ENCODE measurements around the gene SLC45A1. TPM values are rescaled to one million over a fixed set of nuclear protein-coding genes. Genes with fewer than 3 reads are reported as not detected.
"Not testable (repeated sequence)": the region's sequence is repeated elsewhere in the genome, so short reads cannot be mapped to it uniquely, and the experiment has no call there.

Gene SLC45A1
- total RNA-seq, 1 experiment from 2014 or later: 0.41 TPM

GRCh38 chr1:8276173-8276914, 41.6 kb upstream of the SLC45A1 start:
- no peaks in the 10 kb centered on the region for H3K4me1 ChIP-seq
- no peak overlapping the region for H3K4me3 ChIP-seq (ENCODE audit: low read depth, low read length)
- BruUV-seq (replicated peaks): no TSS peak
- ChIA-PET POLR2A (no interaction called here), CTCF (no interaction called here)
- no peak overlapping the region for H3K4me3 Mint-ChIP-seq (ENCODE audit: unreplicated experiment)
- no peaks in the 10 kb centered on the region for H3K36me3 ChIP-seq (ENCODE audit: control insufficient read depth, insufficient read depth, low read length)
- no peaks in the 10 kb centered on the region for H3K4me1 Mint-ChIP-seq (ENCODE audit: low read depth, unreplicated experiment)
- no peak overlapping the region for H3K27ac Mint-ChIP-seq (ENCODE audit: unreplicated experiment)
- DNase-seq: peak in 1 of 2 experiments; percentile 49
- no peaks in the 10 kb centered on the region for H3K27me3 Mint-ChIP-seq (ENCODE audit: insufficient read depth, unreplicated experiment)
- no peaks in the 10 kb centered on the region for H3K27me3 ChIP-seq (replicated peaks; ENCODE audit: control insufficient read depth, insufficient read depth, low read length)
- no peaks in the 10 kb centered on the region for H3K9me3 ChIP-seq
- TF ChIP-seq CTCF (IDR thresholded peaks at IDR 0.05; ENCODE audit: insufficient read depth in 1 of 2, low read depth in 1 of 2, low read length in 1 of 2, severe bottlenecking in 1 of 2, unreplicated experiment in 1 of 2): no peak
- H3K36me3 Mint-ChIP-seq (ENCODE audit: insufficient read depth, unreplicated experiment): no peaks in the 10 kb centered on the region
- peaks cover 10% of the 10 kb centered on the region for H3K9me3 Mint-ChIP-seq (ENCODE audit: unreplicated experiment)
- intact Hi-C loops (cut with micrococcal nuclease; ENCODE audit: unreplicated experiment): no loop called here

- Histone ChIP-seq H3K9me3 (no peaks in the 10 kb centered on the region), H3K27me3 (replicated peaks; ENCODE audit: control insufficient read depth, insufficient read depth, low read length) (no peaks in the 10 kb centered on the region), H3K4me1 (no peaks in the 10 kb centered on the region), H3K4me3 (ENCODE audit: low read depth, low read length) (no peak overlapping the region), H3K36me3 (ENCODE audit: control insufficient read depth, insufficient read depth, low read length) (no peaks in the 10 kb centered on the region)
- Mint-ChIP-seq H3K36me3 (ENCODE audit: insufficient read depth, unreplicated experiment) (no peaks in the 10 kb centered on the region), H3K27me3 (ENCODE audit: insufficient read depth, unreplicated experiment) (no peaks in the 10 kb centered on the region), H3K27ac (ENCODE audit: unreplicated experiment) (no peak overlapping the region), H3K4me3 (ENCODE audit: unreplicated experiment) (no peak overlapping the region), H3K4me1 (ENCODE audit: low read depth, unreplicated experiment) (no peaks in the 10 kb centered on the region), H3K9me3 (ENCODE audit: unreplicated experiment) (peaks cover 10% of the 10 kb centered on the region)
- no peak for DNase-seq
- ChIA-PET CTCF (no interaction called here), POLR2A (no interaction called here)
- TF ChIP-seq CTCF (IDR thresholded peaks at IDR 0.05; ENCODE audit: insufficient read depth in 1 of 2, low read depth in 1 of 2, low read length in 1 of 2, severe bottlenecking in 1 of 2, unreplicated experiment in 1 of 2): no peak
- BruUV-seq (replicated peaks): no TSS peak
- intact Hi-C loops (cut with micrococcal nuclease; ENCODE audit: unreplicated experiment): no loop called here
These were observed 41.0 kb upstream of the SLC45A1 start for GRCh38 chr1:8276932-8277331.

GRCh38 chr1:8278677-8279076, 39.2 kb upstream of the SLC45A1 start:
- BruUV-seq (replicated peaks); CTCF ChIA-PET; H3K36me3 Mint-ChIP-seq (ENCODE audit: insufficient read depth, unreplicated experiment); DNase-seq; H3K4me3 Mint-ChIP-seq (ENCODE audit: unreplicated experiment); H3K4me3 ChIP-seq (ENCODE audit: low read depth, low read length); H3K36me3 ChIP-seq (ENCODE audit: control insufficient read depth, insufficient read depth, low read length); H3K27me3 Mint-ChIP-seq (ENCODE audit: insufficient read depth, unreplicated experiment); POLR2A ChIA-PET; H3K9me3 ChIP-seq; H3K27ac Mint-ChIP-seq (ENCODE audit: unreplicated experiment); H3K4me1 Mint-ChIP-seq (ENCODE audit: low read depth, unreplicated experiment); H3K27me3 ChIP-seq (replicated peaks; ENCODE audit: control insufficient read depth, insufficient read depth, low read length); H3K4me1 ChIP-seq; H3K9me3 Mint-ChIP-seq (ENCODE audit: unreplicated experiment); intact Hi-C loops (cut with micrococcal nuclease; ENCODE audit: unreplicated experiment): not testable (repeated sequence)

Data from Caco-2 (cell line).